DND-41 (cell line): ENCODE measurements around the gene FUZ.

Experiments used
- CTCF ChIP-seq: IDR thresholded peaks from 2 replicates; pipeline ENCODE4 v1.5.1; 2012; ENCODE audit warnings: borderline replicate concordance, low read length, moderate library complexity, mild to moderate bottlenecking; ENCODE audit not compliant: poor library complexity, severe bottlenecking; ENCODE audit errors: extremely low read depth
- EZH2 ChIP-seq: IDR thresholded peaks from 3 replicates; pipeline ENCODE4 v1.6.1; 2012; ENCODE audit warnings: borderline replicate concordance, low read depth, mild to moderate bottlenecking, moderate library complexity, low read length, inconsistent platforms; ENCODE audit not compliant: severe bottlenecking

GRCh38 chr19:49830766-49831165 lies 17.7 kb upstream of the FUZ start:
- TF ChIP-seq EZH2: no peak
- TF ChIP-seq CTCF: no peak
